ENCODE data around the gene MVB12B.

Gene MVB12B

DNA sequence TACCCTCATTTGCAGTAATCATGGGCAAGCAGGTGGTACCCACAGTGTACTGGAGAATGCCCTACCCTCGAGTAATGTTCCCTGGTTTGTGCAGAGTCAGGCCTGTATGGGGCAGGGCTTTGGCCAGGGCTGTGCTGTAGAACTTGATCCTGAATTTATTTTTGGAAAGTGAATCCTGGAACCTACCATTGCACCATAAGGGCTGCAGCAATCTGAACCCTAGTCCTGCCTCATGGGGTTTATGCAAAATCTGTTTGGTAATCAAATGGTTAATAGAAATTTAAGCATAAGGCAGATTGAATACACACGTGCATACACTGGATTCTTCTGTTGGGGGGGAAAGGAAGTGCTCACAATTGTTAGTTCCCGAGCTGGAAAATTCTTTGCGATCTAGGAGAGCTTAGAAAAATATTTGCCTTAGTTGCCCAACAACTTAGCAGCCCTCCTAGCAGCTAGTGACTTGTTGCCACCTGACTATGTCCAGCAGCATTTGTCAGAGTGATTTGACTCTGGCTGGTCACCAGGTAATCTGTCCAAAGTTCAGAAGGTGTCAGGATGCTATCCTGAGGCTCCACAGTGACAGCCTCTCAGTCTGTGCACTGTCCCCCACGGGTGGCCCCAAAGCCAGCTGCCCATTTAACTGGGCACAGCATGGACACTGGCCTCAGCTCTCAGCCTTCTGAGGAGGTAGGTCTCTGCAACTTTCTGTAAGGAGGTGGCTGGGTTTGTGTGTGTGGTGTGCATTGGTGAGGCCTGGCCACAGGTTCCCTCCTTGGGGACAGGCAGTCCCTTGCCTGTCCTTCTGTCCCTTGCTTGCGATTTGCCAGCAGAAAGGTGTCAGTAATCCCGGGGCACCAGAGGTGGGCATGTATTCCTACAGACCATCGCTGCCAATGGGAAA, 8.3 kb downstream of the MVB12B start:
- no peak for DNase-seq

GRCh38 chr9:126335837-126336735, 9.5 kb downstream of the MVB12B start:
- DNase-seq = no peak

- no peak for DNase-seq
Measured at GRCh38 chr9:126336736-126337325, 10.2 kb downstream of the MVB12B start.

GRCh38 chr9:126337729-126338372, 11.2 kb downstream of the MVB12B start:
- no peak for DNase-seq

DNA sequence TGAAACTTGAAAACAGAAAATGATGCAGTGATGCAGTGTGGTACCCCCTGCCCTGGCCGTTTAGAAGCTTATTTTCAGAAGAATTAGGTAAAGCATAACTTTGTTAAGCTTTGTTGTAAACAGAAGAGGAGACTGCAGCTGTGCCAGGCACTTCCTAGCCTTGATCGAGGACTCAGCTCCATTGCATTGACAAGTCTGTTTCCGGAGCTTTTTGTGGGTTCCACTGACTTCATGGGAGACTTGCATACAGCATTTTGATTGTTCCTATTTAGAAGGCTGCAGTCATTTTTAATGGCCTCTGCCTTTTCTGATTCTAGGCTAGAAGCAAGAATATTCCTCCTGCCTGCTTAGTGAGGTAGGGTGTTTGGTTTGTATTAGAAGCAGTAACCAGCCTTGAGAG, 12.3 kb downstream of the MVB12B start:
- no peak for DNase-seq

DNA sequence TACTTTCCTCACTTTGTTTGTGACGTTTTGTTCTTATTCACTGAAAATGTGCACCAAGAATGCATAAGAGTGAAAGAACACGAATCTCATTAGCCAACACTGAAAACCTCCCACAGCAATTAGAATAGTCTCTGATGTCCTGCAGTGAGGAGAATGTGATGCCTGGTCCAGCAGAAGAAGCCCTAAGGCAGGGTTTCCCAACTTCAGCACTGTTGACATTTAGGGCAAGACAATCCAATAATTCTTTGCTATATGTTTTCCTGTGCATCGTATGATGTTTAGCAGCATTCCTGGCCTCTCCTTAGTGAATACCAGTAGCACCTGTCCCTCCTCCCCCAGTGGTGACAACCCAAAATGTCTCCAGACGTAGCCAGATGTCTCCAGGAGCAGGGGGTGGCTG, 14.8 kb downstream of the MVB12B start:
- no peak for DNase-seq

DNA sequence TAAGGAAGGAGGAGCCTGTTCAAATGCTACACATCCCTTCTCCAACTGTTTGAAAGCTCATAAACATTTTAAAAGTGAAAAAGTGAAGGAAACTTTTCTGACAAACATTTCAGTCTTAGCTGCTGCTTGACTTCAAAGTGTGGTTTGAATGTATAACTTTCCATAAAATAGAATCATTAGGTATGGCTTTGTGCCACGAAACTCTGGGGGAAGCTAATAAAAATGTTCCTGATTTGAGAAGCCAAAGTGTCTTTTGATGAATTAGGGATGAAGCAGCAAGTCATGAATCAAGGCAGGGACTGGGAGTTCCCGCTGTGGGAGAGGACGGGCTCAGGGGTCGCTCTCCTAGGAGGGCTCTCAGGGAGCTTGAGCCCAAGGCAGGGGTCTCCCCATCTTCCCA, 15.3 kb downstream of the MVB12B start:
- no peak for DNase-seq

DNA sequence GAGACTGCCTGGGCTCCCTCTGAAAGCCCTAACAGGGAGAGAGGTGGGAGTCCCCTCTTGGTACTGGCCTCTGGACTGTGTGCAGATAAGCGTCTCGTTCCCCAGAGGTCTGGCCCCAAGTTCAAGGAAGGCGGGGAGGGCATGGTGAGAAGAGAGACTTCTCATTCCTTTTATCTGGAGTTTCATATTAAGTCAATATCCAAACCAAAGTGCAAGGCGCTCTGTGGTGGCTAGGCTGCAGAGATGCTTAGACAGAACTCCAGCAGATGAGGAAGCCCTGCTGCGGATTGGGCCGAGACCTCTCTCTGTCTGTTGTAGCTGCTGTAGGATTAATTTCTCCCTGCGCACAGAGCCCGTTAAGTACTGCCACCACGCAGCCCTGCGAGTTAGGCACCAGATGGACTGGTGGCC, 16.0 kb downstream of the MVB12B start:
- DNase-seq = no peak

DNA sequence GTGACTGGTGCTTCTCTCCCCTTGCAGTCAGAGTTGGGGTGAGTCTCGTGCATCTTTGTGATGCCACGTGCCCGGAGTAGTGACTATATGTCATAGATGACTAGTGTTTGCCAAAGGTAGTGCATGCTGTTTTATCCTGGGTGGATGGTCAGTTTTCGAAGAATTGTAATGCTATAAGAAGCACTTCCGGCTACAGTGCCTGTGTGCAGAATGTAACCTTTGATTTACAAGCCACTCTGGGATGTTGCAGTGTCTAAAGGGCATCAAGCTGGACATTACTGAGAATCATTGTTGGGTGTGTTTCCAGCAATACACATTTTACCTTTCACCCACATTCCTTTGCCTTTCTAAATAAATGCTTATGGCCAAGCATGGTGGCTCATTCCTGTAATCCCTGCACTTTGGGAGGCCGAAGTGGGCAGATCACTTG, 16.7 kb downstream of the MVB12B start:
- DNase-seq = no peak

DNA sequence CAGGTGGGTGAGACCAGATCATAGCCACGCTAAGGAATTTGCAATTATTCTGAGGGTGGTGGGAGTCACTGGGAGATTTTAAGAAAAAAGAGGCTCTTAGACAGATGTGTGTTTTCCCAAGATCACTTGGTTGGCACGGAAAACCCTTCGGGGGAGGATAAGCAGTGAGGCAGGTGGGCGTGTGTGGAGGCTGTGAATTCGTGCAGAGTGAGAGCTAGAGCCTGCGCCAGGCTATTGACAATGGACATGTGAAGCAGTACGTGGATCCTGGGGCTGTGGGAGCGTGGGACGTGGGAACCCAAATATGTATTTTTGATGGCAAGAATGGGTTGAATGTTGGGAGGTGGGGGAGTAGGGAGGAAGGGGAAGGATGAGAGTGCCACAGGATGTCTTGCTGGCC, 19.4 kb downstream of the MVB12B start:
- no peak for DNase-seq

GRCh38 chr9:126347093-126347492, 20.5 kb downstream of the MVB12B start:
- no peak for DNase-seq

- no peak for DNase-seq
Measured at GRCh38 chr9:126347911-126348760, 21.5 kb downstream of the MVB12B start.

DNA sequence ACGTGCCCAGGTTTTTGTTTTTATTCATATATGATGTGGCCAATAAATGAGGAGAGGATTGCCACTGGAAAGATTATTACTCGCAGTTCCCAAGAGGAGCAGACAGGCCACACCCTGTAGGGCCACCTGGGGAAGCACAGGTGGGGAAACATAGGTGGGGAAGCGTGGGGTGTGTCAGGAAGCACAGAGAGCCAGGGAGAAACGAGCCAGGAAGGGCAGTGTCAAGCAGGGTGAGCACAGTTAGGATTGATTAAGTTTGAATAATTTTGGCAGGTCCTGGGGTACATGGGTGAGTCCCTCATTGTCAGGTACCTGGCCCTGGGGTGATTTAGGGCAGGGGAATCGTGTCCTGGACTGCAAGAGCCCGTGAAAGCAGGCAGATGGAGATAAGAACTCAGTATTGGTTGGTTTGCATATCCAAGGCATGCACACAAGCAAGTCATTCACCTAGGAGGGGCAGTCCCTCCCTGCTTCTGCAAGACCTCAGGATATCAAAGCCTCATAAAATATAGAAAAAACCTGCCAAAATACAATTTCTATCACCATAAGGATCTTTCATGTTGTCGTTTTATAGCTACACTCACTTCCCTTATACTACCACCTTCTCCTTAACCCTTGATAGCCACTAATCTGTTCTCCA, 22.4 kb downstream of the MVB12B start:
- no peak for DNase-seq

GRCh38 chr9:126354887-126355770, 28.5 kb downstream of the MVB12B start:
- no peak for DNase-seq

DNA sequence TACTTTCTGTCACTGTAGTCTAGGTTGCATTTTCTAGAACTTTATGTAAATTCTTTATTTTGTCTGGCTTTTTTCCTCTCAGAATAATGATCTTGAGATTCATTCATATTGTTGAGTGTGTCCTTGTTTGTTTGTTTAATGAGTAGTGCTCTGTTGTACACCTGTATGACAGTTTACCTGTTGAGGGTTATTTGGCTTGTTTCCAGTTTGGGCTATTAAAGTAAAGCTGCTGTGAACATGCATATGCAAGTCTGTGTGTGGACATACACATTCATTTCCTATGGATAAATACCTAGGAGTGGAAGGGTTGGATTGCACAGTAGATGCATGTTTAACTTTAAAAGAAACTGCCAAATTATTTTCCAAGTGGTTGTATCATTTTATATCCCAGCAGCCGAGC, 30.4 kb downstream of the MVB12B start:
- no peak for DNase-seq

DNA sequence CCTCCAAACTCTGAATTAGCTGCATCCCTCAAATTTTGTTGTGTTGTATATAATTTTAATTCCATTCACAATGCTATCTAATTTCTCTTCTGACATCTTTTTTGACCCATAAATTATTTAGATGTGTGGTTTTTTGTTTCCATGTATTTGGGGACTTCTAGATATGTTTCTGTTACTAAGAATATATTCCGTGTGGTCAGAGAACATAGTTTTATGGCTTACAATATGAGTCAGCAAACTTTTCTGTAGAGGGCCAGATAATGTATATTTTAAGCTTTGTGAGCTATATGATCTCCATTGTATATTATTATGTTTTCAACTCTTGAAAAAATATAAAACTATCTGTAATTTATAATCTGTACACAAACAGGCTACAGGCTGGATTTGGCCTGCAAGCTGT, 33.4 kb downstream of the MVB12B start:
- DNase-seq = no peak

DNA sequence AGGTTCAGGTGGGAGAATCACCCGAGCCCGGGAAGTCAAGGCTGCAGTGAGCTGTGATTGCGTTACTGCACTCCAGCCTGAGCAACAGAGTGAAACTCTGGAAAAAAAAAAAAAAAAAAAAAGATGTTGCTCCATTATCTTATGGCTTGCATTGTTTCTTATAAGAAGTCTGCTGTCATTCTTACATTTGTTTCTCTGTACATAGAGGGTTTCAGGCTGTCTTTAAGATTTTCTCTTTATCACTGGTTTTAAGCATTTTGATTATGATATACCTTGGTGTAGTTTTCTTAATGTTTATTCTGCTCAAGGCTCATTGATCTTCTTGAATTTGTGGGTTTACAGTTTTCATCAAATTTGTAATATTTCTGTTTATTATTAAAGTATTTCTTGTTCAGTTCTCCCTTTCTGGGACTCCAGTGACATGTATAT, 35.2 kb downstream of the MVB12B start:
- DNase-seq = no peak

DNA sequence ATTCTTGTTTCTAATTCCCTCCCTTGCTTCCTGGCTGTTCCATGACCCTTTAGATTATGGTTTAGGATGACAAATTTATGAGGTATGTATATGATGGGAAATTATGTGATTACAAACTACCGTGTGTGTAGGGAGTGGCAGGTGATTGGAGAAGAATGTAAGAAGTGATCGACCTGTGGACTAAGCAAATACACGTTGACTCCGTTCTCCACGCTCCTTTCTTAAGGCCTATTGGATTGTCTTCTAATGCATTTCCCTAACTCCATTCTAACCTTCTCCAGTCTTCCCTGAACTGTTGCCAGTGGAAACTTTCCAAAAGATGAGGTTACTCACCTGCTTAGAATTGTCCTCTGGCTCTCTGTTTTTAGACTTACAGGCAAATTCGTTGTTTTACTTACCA, 36.6 kb downstream of the MVB12B start:
- no peak for DNase-seq

- DNase-seq = no peak
Measured at GRCh38 chr9:126363847-126364671, 37.4 kb downstream of the MVB12B start.
